CD1c-positive myeloid dendritic cell (primary cell): Measurements from ENCODE around the gene CCNYL1.
A peak's percentile ranks its signal among the peaks of the same experiment; 100 is the strongest.
"Not testable (repeated sequence)": the region's sequence is repeated elsewhere in the genome, so short reads cannot be mapped to it uniquely, and the experiment has no call there.

Experiments
- DNase-seq: peaks from one replicate; pipeline ENCODE4 v3.0.0-alpha.2; 2016; ENCODE audit errors: extremely low spot score

The CCNYL1 gene

DNA sequence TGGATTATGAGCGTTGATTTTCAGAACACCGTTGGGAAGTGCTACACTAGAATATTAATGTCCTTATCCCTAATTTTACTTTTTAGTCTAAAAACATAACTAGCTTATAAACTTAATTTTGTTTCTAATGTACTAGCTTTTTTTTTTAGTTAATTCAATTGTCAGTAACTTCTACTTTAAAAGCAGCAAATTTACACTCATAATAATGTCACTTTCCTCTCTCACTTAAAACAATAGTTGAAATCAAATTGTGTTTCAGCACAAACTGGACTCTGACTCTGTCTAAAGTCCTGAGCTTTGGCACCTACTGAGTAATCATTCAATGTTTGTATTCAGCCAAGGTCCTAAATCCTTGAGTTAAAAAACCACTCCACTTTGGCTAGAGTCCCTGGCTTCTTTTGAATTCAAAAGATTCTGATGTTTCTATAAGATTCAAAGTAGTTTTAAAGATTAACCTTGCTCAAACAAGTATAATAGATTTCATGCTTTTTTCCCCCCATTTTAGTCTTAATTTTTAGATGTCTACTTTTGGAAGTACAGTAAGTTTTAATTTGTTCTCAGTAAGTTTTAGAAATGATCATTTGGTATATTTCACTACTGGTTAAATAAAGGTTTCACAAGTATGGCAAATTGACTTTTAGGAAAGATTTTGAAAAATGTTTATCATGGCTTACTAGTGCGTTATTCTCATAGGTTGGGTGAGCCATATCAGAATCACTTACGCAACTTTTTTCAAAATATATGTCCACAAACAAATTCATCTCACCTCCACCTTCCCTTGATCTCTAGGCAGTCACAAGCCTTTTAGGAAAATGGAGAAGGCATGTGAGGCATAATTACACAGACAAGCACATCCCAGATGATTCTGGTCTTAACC is 23.4 kb downstream of the CCNYL1 start:
- DNase-seq: no peak

DNA sequence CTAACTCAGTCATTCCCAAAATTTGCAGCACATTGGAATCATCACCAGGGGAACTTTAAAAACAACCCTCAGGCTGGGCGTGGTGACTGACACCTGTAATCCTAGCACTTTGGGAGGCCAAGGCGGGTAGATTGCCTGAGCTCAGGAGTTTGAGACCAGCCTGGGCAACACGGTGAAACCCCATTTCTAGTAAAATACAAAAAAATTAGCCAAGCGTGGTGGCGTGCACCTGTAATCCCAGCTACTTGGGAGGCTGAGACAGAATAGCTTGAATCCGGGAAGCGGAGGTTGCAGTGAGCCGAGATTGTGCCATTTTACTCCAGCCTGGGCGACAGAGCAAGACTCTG is 24.0 kb downstream of the CCNYL1 start:
- DNase-seq: not testable (repeated sequence)

DNA sequence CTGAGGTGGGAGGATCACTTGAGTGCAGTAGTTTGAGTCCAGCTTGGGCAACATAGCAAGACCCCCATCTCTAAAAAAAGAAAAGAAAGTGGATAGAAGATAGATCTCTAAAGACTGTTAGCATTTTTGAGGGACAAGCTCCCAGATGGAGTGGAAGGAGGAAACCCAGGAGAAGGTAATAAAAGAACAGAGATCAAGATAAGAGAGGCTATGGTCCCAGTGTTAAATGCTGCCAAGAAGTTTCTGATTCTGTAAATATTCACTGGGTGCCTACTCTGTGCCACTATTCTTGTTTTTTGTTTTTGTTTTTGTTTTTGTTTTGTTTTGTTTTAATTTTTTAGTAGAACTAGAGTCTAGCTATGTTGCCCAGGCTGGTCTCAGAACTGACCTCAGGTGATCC is 32.1 kb downstream of the CCNYL1 start:
- no peak for DNase-seq

DNA sequence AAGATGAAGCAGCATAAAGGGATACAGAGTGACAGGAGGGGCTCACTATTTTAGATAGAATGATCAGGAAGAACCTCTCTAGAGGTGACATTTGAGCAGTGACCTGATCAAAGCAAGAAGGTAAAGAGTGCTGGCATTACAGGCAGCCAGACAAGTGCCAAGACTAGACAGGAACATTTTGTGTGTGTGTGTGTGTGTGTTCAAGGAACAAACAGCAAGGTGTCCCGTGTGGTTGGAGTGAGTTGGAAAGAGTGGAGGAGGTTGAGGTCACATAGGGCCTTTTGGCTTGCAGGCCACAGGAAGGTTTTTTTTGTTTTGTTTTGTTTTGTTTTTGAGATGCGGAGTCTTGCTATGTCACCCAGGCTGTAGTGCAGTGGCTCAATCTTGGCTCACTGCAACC is 32.6 kb downstream of the CCNYL1 start:
- no peak for DNase-seq

DNA sequence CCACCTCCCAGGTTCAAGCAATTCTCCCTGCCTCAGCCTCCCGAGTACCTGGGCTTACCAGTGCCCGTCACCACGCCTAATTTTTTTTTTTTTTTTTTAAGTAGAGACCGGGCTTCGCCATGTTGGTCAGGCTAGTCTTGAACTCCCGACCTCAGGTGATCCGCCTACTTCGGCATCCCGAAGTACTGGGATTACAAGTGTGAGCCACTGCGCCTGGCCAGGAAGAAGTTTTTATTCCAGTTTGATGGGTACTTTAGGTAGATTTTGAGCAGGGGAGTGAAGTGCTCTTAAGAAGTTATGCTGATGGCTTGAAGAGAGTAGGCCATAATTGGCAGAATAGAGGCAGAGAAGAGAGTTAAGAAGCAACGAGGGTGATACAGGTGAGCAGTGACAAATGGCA is 33.0 kb downstream of the CCNYL1 start:
- DNase-seq: no peak

DNA sequence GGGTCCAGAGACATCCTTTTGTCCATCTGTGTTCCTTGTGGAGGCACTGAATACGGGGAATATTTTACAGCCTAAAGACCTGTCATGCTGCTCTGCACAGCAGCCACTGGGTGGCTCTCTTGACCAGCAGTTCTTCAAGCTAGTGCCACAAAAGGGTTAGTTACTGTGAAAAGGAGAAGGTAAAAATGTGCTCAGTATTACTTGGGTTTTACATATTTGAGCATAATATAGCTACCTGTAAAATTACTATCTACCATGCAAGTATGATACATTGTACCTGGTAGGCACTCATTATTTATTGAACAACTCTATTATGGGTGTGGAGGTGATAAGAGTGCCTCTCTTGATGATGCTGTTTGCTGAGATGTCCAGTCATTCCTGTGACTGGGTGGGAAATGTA is 34.7 kb downstream of the CCNYL1 start:
- DNase-seq: peak; percentile 68

DNA sequence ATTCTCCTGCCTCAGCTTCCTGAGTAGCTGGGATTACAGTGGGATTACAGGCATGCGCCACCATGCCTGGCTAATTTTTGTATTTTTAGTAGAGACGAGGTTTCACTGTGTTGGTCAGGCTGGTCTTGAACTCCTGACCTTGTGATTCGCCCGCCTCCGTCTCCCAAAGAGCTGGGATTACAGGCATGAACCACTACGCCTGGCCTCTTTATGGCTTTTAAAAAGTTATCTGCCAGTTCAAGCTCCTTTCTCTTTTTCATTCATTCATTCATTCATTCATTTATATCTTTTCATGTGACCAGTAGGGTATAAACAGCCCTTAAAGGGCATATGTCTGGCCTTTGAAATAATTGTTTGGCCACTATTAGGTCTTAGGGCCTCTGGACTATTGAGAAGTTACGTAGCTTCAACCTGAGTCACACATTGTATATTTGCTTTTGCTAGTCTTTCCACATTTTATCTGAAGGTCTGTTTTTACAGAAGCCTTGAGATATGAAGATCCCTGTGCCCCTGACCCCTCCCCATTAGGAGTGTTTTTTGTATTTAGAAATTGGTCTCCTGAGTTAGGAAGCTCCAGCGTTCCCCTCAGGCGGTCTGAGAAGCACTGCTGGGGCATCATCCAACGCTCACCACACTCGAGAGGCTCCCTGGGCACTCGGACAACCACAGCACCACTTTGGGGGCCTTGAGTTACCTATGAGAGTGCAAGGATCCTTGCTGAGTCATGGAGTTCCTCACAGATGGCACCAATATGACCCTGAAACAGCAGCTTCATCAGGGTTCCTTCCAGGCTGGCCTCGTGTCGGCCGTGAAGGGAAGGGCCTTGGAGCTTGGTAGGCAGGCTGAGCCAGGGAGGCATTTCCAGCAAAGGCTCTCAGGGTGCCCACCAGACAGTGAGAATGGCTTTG is 36.5 kb downstream of the CCNYL1 start:
- DNase-seq: no peak

DNA sequence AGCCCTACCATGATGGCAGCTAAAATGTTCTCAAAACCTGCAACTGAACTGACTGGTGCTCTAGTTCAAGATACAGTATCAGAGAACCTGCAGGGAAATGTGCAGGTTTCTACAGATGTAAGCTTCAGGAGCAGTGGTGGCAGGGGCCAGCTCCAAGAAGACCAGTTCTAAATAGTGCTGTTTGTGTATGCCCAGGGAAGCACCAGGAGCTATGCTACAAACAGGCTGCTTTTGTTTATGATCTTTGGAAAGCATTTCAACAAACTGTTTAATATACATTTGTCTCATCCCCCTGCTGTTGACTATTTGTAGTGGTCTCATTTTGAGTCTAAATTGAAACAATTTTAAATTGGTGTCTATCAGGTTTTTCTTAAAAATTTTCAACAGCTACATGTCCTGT is 37.6 kb downstream of the CCNYL1 start:
- DNase-seq: no peak

DNA sequence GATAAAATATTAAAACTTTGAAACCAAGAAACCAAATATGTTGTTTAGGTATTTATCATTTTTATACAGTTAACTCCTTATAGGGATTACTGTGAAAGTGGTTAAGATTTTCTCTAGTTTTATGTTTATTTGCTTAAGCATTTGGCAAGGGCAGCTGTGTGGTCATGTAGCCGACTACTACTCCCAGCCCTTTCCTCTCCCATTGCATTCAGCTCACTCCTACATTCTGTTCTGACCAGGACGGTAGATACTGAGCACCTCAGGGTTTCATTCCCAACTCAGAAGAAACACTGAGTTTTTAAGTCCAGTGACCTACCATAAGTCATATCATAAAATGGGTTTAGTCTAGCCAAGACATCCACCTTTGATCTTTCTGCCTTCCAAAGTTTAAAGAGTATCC is 38.4 kb downstream of the CCNYL1 start:
- DNase-seq: no peak

DNA sequence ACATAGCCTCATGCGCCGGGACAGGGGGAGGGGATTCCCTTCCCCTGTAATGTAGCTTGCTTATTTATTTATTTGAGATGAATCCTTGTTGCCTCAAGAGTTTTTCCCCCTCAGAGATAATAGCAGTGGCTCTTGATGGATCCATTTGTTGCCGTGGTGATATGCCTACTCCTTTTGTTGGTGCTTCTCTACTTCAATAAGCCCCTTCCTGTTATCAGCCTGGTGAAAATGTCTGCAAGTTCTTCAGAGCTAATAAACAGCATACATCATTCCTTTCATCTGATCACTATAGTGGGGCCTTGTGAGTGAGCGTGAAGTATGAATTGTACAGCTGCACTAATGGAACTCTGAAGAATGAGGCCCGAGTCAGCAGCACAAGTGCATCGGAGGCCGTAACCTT is 38.9 kb downstream of the CCNYL1 start:
- no peak for DNase-seq

DNA sequence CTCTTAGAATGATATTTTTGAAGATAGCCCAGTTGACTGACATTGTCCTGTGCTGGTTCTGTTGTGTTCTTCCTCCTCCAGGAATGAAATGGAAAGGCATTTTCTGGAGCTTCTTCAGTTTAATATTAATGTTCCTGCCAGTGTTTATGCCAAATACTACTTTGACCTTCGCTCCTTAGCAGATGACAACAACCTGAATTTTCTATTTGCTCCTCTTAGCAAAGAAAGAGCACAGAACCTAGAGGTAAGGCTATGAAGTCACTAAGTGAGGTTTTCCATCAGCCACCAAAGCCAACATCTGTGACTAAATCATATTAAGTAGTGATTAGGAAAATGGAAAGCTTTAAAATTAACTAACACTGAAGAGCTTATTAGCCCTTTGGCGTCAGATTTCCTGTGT is 39.4 kb downstream of the CCNYL1 start:
- DNase-seq: no peak

DNA sequence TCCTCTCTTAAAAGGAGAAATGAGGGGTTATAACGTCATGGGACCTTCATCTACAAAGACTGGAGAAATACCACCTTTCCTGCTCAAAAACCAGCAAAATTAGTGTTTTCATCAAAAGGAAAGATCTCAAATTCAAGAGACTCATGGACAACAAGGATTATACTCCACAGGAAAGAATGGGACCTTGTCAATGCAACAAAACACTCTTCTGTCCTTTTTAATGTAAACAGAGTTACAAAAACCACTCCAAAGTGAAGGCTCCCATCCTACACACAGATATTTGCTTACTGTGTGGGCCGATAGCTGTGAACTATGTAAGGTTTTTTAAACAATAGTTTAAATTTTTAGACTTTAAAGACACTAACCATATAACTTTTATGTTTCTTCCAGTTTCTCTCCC is 42.2 kb downstream of the CCNYL1 start:
- not testable (repeated sequence) for DNase-seq

DNA sequence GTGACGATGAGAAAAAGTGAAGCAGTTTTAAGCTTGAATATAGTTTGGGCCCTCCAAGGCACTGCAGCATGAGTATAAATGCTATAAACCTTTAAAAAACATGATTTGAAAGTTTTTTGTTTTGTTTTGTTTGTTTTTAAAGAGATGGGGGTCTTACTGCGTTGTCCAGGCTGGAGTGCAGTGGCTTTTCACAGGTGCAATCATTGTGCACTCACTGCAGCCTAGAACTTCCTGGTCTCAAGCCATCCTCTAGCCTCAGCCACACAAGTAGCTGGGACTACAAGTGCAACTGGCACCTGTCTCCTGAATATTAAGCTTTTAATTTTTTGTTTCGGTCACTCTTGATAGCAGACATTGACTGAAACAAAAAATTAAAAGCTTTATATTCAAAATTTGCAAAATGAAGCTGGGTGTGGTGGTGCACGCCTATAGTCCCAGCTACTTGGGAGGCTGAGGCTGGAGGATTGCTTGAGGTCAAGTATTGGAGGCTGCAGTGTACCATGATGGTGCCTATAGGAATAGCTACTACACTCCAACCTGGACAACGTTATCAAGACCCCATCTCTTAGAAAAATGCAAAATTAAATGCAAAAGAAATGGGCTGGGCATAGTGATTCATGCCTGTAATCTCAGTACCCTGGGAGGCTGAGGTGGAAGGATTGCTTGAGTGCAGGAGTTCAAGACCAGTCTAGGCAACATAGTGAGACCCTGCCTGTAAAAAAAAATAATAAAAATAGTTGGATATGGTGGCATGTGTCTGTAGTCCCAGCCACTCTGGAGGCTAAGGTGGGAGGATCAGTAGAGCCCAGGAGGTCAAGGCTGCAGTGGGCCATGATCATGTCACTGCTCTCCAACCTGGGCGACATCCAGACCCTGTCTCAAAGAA is 43.3 kb downstream of the CCNYL1 start:
- no peak for DNase-seq

DNA sequence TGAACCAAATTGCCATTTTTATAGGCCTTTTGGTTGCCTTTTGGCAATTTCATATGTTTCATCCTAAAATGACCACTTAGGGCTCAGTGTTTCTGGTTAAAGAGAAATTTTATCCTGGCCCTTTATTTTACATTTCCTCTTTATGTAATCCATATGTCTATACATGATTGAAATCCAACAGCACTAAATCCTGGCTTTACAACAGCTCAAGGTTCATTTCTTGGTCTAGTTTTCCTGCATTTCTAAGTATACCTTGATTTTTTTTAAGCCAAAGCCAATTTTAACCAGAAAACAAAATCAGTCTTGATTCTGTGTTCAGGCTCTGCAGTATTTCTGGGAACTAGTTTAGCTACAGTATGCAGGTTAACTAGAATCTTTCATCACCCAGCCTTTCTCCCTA is 46.6 kb downstream of the CCNYL1 start:
- no peak for DNase-seq

DNA sequence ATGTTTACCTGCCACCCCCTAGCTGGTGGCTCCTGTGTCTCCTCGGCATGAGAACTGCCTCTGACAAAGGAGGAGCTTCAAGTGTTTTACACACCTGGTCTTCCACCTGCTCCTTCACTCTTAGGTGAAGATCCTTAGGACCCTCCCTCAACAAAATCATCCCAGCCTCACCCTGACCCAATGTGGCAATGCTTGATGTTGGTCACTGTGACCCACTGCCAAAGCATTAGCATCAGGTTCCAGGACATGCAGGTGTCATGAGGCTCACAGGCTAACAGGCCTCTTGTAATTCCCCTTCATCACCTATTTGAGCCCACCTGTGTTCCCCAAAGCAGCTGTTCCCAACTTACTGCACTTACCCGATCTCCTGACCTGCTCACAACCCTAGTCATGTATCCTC is 48.5 kb downstream of the CCNYL1 start:
- DNase-seq: no peak

DNA sequence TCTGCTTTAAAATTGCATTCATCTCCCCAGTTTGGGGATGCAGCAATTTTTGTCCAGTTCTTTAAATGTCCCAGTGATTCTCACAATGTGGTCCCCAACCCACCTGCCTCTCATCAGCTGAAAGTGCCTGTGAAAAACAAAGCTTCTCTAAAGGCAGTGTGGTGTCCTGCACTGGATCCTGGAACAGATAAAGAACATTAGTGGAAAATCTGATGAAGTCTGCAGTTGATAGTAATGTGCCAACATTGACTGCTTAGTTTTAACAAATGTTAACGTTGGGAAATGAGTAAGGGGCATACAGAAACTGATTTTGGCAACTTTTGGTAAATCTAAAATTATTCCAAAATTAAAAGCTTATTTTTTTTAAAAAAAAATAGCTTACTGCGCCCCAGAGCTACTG is 49.0 kb downstream of the CCNYL1 start:
- DNase-seq: no peak

DNA sequence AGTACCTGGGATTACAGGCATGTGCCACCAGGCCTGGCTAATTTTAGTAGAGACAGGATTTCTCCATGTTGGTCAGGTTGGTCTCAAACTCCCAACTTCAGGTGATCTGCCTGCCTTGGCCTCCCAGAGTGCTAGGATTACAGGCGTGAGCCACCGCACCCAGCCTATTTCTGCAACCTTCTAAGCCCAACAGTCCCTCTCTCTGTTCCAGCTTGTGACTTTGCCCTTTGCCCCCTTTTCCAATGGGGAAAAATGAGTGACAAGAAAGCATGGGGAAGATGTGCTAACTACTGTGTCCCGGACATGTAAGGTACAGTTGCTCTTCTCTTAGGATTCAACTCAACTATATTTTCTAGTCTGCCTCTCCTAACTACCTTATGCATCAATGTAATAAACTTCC is 50.0 kb downstream of the CCNYL1 start:
- not testable (repeated sequence) for DNase-seq

DNA sequence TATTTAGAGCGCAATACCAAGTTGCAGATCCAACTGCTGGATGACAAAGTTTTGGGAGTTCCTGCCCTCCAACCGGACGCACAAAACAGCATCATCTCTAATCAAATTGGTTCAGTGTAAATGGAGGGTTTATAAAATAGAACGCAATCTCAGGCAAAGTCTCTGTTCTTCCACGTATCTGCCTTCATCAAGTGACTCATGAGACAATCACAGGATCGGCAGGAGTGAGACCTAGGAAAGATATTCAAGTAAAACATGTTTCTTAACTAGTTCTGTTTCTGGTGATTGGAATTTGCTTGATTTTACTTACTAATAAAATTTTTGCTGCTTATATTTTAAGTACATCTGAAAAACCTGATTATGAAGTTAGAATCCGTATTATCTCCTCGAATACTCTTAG is 50.7 kb downstream of the CCNYL1 start:
- no peak for DNase-seq

DNA sequence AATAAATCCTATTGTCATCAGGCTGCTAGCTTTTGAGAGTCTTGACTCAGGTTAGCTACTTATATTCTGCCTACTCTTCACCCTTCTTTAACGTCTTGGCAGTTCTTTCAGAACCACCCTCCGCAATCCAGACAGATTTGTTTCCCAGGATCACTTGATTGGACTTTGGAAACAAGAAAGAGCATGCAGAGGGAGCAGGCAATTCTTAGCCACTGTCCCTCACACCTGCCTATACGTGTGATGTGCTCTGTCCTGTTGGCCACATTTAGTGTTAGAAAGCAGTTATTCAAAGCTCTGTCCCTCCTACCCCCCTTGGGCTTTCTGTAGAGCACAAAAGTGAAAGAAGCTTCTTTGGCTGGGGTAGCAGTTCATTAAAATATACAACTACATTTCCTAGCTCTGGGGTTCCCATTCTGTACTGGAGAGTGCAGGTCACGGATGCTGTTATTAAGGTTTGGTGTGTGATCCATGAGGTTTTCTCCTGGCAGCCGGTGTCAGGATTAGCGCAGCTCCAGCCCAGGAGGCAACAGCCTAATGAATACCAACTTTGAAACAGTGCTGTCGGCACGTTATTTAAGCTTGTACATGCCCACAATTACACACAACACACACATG is 52.0 kb downstream of the CCNYL1 start:
- no peak for DNase-seq

DNA sequence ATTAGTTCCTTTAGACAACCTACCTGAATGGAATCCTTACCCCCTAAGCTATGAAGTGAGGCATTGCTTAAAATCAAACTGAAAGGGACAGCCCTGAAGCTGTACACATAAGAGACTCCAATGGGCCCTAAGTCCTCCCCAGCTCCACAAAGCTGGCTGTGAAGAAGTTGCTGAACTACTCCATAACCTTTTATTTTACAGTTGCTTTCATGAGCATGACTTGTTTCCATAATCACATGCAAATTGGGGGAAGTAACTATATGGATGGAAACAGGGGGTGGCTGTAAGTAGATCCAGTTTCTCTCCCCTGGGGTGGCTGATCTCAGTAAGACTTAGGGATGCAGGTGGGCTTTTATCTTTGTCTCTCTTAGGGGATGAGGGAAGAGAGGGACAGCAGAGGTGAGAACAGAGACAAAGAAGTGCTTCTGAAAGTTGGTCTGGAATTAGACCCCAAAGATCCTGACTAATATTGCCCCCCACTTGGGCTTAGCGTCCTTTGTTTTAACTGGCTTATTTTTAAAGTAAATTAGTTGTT is 52.7 kb downstream of the CCNYL1 start:
- DNase-seq: no peak

DNA sequence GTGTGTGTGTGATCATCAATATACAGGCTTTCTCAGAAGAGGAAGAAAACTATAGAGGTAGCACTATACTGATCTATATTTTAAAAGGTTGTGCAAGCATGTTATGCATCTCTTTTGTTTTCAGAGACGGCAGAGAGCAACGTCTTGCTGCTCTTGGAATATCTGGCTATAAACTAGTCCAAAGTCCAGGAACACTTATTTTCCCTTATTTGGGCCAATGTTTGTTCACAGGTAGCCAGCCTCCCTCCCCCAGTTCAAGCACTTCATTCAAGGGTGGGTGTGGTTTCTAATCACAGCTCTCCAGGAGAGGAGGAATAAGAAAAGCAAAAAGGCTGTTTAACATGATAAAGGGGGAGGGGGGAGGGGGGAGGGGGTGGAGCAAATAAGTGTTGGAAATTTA is 54.1 kb downstream of the CCNYL1 start:
- DNase-seq: no peak
